Activated CD8-positive, alpha-beta memory T cell treated with anti-CD3 and anti-CD28 coated beads, Interleukin-2, amount 50 U/mL, for 4 hours (primary cell): ENCODE measurements around the gene C1QTNF1.
A peak's percentile ranks its signal among the peaks of the same experiment; 100 is the strongest.

Experiments
- DNase-seq: peaks from one replicate; pipeline ENCODE4 v3.0.0-alpha.2; 2020

C1QTNF1 gene

DNA sequence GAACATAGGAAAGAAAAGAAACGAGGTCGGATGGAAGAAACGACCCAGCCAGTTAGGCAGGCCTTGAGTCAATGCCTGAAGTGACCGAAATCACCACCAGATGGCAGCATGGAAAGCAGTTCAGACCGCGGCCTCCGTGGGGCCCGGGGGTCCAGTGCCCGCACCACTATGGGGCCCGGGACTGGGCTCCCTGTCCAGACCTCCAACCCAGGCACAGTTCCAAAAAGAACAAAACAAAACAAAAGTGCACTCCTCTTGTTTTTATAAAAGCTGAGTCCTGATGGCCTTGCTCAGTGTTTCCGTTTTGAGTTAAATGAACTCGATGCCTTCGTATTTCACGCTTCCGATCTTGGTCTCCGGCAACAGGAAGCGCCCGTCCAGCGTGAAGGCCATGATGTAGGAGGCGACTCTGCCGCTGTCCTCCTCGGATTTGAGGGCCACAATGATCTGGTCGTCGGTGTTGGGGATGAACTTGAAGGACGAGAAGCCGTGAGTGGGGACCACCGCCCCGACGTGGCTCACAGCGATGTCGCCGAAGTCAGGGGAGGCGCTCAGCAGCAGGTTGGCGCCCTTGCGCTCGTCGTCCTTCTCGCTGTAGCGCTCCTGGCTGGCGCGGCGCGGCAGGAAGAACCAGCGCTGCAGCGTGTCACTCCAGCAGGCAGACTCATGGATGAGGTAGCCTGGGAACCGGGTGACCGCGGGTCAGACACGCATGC is 30.6 kb upstream of the C1QTNF1 start:
- peak; percentile 60 for DNase-seq

- DNase-seq: no peak
Observed at GRCh38 chr17:78993981-78994671, 29.8 kb upstream of the C1QTNF1 start.

DNA sequence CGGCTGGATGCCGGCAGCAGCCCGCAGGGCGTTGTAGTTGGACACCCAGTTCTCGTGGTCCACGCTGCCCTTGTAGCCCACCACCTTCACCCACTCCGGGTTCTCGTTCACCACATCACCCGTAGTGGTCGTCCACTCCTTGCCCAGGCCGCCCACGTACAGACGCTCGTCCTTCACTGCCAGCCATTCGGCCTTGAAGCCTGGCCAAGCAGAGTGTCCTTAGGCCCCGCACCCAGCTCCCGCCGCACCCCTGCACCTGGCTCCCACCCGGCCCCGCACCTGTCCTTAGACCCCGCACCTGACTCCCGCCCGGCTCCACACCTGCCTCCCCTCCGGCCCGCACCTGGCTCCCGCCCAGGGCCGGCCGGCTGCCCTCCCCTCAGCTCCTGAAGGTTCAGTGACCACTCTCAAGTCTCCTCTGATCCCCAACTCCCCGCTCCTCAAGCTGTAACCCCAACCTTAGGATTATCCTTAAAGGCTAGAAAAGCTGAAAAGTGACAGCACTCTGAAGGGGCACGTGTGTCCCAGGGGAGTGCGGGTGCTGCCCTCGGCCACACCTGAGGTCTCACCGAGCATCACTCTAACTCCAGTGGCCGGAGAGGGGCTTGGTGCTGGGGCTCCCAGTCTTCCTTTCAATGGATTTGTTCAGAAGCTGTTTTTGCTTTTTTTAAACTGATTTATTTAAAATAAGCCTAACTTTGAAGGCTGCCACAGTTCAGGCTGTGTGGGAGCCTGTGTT is 28.8 kb upstream of the C1QTNF1 start:
- DNase-seq: no peak

DNA sequence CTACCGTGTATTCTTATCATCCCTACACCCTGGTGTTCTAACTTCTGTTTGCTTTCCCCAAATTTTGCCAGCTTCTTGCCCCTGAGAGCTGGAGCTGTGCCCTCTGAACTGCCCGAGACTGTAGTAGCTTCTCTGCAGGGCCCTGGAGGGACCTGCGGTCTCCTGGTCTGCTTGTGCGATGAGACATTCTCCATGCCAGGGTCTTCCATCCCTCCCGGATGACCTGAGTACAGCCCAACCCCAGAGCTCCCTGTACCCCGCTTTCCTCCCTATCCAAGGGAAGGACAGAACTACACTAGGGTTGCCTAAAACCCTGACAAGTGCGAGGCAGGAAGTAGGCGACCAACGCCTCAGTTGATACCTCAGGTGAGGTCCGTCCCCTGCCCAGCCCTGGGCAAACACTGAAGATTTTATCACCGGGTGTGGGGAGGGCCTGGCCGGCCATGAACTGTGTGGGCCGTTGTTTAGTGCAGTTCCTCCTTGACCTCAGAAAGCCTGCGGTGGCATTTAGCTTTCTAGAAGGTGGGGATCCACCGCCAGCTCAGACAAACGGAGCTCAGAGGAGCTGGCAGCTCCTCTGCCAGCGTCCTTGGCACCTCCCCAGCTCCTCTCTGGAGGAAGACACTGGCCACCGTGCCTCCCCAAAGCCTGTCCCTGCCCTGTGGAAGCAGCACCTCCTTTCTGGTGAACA is 28.1 kb upstream of the C1QTNF1 start:
- DNase-seq: no peak

DNA sequence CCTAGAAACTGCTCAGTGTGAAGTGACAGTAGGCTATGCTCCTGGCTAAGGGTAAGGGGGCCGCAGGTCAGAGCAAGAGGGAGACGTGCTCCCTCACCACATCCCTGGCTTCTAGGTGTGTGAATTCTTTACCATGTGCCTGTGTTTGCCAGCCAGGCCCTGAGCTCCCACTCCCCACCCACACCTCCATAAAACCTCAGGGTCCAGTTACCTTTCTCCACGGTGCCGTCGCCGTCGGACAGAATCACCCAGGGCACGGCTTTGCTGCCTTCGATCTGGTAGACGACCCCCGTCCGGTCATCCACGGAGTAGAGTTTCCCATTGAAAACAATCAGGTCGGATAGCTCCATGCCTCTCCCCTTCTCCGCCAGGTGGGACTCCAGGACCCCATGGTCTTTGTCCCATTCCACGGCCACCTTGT is 27.2 kb upstream of the C1QTNF1 start:
- no peak for DNase-seq

DNA sequence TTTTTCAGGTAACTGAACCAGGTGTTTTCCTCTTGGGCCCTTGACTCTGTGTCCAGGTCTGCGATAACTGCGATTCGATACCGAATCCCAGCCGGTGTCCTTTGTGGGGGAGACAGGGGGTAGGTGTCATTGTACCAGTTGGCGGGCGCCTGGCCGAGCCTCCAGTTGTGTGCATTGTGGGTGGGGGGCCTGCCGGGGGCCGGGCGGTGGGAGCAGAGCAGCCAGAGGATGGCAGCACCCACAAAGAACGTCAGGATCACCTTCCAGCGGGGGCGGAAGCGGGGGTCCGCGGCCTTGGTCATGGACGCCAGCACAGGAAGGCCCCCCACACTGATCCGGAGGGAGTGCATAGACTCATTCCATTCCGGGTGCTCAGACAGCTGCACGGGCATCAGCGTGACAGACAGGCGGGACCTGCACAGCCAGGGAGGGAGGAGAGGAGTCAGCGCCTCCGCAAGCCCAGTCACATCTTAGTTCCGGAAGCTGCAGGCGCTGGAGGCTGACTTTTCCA is 26.7 kb upstream of the C1QTNF1 start:
- no peak for DNase-seq

- no peak for DNase-seq
Observed at GRCh38 chr17:78997881-78998280, 26.1 kb upstream of the C1QTNF1 start.

DNA sequence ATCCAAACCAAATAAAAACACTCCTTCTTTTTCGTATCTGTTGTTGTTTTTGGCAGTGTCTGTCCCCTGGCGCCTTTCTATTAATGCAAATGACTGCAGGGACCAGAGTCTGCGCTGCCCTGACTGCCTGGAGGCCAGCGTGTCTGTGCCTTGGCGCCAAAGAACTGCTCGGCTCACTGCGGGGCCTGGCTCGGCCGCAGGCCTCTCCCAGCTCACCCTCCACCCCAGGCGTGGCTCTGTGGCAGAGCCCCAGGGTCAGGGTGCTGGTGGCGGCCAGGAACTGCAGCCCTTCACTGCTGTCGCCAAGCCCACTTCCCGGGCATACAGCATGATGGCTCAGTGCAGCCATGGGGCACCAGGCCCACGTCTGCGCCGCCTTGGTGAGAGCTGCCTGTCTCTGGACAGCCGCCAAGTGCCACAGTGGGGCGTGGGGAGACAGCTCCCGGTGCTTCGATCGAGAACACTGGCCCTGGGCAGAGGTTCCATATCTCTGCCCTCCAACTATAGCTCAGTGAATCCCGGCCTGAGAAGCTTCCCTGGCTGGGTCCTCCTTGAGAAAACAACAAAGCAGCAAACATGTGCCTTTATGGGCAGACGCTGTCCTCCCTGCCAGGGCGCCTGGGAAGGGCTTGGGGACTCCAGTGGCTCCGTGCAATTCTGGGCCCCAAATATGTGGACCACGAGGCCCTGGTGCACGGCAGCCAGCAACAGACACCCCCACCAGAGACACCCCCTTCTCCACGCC is 25.5 kb upstream of the C1QTNF1 start:
- DNase-seq: no peak

DNA sequence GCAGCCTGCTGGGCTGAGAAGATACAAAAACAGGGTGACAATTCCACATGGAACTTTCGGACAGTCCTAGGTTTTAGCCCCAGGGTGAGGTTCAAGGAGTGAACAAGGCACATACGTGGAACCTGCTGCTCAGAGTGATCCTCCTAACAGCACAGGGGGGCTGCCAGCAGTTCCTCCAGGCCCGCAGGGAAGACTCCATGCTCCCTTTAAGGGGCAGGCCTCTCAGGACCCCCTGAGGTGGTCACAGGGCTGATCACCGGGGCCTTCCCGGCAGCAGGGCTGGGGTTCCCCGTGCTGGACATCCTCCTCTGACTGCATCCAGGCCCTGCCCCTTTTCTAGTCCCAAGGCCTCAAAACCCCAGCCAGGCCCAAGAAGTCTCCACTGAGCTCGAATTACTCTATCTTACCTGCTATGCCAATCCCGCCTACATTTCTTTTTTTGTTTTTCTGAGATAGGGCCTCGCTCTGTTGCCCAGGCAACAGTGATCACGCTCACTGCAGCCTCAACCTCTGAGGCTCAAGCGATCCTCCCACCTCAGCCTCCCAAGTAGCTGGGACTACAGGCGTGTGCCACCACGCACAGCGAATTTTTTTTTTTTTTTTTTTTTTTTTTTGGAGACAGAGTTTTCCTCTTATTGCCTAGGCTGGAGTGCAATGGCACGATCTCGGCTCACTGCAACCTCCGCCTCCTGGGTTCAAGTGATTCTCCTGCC is 24.8 kb upstream of the C1QTNF1 start:
- DNase-seq: no peak

DNA sequence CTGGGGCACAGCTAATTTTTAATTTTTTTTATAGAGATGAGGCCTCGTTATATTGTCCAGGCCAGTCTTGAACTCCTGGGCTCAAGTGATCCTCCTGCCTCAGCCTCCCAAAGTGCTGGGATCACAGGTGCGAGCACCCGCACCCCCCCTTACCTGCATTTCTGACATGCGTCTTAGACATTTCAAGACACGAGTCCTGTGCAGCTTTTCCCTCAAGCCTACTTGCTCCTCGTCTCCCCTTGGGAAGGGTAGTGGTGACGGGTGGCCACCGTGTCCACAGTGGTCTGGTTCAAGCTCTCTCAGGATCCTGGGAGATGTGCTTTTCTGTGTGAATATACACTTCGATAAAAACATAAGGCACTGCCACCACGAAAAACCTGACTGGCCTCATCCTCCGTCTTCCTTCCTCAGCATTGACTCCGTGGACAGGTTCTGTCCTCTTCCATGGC is 24.0 kb upstream of the C1QTNF1 start:
- DNase-seq: no peak

GRCh38 chr17:79000396-79001189 is 23.4 kb upstream of the C1QTNF1 start:
- DNase-seq: no peak

DNA sequence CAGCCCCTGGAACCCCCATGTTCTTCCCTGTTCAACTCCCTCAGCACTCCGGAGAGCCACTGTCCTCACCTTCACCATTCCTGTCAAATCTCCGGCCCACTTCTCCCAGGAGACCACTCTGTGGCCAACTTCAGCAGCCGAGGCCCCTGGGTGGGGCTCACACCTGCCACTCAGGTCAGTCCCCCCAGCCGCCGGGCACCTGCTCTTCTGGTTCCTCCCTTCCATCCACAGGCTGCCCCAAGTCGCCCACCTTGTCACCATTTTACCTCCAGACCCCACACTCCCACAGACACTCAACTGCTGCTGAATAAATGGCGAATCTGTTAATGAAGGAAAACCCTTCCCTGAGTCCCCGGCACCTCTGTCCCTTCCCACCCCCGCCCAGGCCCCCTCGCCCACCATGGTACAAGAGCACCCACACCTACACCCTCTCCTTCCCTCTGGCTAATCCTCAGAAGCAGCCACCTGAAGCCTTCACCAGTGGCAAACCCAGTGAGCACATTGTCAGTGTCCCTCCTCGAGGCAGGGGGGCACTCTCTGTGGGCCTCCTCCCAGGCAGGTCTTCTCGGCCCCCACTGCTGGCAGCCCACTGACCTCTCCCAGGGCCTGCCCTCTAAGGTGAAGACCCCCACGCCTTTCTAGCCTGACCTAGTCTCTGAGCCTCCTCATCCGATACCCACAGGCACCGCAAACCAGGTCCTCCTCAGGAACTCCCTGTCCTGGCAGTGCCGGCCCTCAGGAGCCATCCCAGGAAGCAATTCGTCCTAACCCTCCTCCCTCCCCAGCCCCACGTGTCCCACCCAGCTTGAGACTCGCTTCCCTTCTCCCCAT is 22.6 kb upstream of the C1QTNF1 start:
- DNase-seq: no peak

- DNase-seq: no peak
Observed at GRCh38 chr17:79002291-79002690, 21.7 kb upstream of the C1QTNF1 start.

DNA sequence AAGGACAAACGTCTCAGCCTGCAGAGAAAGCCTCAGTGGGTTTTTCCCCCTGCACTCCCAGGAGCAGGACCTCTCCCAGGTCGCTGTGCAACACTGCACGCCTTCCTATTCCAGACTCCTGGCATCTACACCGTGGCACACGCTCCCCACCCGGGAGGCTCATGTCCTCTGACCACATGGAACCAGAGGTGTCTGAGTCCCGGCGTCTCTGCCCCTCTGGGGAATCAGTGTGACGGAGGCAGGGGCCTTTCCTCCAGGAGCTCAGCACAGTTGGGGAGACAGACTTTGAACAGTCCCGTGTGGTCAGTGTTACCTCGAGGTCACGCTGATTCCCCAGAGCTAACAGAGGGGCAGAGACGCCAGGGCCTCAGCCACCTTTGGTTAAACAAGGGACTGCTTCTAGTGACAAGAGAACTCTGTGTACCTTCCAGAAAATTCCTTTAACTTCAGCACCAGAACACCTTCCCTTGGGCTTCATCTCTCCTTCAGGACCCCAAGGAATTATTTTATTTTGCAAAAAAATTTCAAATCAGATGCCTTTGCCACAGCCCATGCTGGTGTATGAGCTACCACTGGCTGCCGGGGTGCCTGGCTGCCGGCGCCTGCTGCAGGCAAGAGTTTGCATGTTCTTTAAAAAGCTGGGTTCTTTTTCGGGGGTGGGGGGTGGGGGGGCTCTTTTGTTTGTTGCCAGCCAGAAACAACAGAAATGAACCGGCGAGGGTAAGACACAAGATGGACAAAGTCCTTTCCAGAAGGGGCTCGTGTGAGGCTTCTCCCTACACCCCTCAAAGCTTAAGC is 21.0 kb upstream of the C1QTNF1 start:
- DNase-seq: no peak

DNA sequence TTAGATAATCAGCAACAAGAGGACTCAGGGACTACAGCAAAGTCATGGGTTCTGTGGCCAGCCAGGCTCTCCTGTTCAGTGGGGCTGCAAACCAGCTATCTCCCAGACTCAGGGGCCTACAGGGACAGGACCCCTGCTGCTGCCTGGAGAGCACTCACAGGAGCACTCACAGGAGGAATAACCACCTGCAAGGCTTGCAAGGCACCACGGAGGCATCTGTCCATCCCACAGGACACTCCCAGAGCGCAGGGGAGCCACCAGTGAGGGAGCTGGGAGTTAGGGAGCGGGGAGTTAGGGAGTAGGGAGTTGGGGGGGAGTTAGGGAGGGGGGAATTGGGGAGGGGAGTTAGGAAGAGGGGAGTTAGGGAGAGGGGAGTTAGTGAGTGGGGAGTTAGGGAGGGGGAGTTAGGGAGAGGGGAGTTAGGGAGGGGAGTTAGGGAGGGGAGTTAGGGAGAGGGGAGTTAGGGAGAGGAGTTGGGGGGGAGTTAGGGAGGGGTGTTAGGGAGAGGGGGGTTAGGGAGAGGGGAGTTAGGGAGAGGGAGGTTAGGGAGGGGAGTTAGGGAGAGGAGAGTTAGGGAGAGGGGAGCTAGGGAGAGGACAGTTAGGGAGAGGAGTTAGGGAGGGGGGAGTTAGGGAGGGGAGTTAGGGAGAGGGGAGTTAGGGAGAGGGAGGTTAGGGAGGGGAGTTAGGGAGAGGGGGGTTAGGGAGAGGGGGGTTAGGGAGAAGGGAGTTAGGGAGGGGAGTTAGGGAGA is 20.1 kb upstream of the C1QTNF1 start:
- DNase-seq: no peak

DNA sequence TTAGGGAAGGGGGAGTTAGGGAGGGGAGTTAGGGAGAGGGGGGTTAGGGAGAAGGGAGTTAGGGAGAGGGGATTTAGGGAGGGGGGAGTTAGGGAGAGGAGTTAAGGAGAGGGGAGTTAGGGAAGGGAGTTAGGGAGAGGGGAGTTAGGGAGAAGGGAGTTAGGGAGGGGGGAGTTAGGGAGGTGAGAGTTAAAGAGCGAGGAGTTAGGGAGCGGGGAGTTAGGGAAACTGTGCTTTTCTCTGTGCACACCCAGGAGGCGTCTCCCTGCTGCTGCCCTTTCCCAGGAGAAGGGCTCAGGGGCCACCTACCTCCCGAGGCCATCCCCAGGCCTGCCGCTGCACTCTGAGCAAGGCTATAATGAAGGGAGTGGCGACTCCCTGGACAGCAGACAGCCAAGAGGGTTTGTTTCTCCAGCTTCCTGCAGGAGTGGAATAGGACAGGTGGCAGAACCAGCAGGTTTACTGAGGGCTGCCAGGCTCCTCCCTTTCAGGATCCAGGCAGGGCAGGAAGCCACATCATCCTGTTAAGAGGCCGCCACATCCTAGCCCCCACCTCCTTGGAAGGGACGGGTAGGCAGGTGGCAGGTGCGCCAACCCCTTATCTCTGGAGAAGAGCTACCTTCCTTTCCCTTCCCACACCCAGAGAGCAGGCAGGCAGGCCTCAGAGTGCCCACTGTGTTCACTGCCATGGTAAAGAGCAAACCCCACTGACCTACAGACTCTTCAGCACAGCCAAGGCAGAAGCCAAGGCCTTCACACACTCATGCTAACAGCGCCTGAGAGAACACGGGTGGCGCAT is 18.7 kb upstream of the C1QTNF1 start:
- no peak for DNase-seq

GRCh38 chr17:79006046-79006445 is 17.9 kb upstream of the C1QTNF1 start:
- DNase-seq: no peak
